Right cardiac atrium (tissue), 5 donors: ENCODE measurements around the gene ITPKA. TPM values are rescaled to one million over a fixed set of nuclear protein-coding genes. Genes with fewer than 3 reads are reported as not detected.
"Not testable (repeated sequence)": the region's sequence is repeated elsewhere in the genome, so short reads cannot be mapped to it uniquely, and the experiment has no call there.

Source experiments
- ATAC-seq, 2 donors: fragments of 200-7000 bp; cut with Tn5 transposase; one replicate each; pipeline versions ENCODE4 v1.8.0 to v1.9.1; 2020; ENCODE audit warnings: moderate library complexity in 2 of 2, mild to moderate bottlenecking in 1 of 2
- DNase-seq, 3 donors: peaks; one replicate each; pipeline ENCODE4 v3.0.0-alpha.2; 2020
- H3K27ac ChIP-seq: one replicate; pipeline ENCODE4 v1.5.1; 2013; ENCODE audit warnings: mild to moderate bottlenecking, low read length, control low read depth, moderate library complexity
- H3K27me3 ChIP-seq: one replicate; pipeline ENCODE4 v1.6.1; 2013; ENCODE audit not compliant: control insufficient read depth, insufficient read depth
- H3K4me1 ChIP-seq: one replicate; pipeline ENCODE4 v1.6.1; 2013; ENCODE audit warnings: low read length; ENCODE audit not compliant: control insufficient read depth, insufficient read depth
- H3K4me3 ChIP-seq: one replicate; pipeline ENCODE4 v1.5.1; 2013; ENCODE audit warnings: low read length, control low read depth
- H3K9me3 ChIP-seq: one replicate; pipeline ENCODE4 v1.6.1; 2013; ENCODE audit warnings: low read length; ENCODE audit not compliant: control insufficient read depth
- WGBS: extraction: QIAGEN DNeasy Blood & Tissue Kit; methylation state at CpG from one replicate; pipeline ENCODE4 v1.1.7; 2013; 5-methylcytosine and 5-hydroxymethylcytosine counted together
- intact Hi-C, 4 donors: fragments of 100-400 bp; cut with DNase I; formaldehyde crosslinking; loops; one replicate each; pipeline versions ENCODE4 v1.11.0 to v1.14.0; 2022 to 2023
- long read RNA-seq, 4 donors: library from polyadenylated mRNA; unstranded; transcript quantifications; one replicate each; pipeline ENCODE4 v2.0.0, GENCODE V29; 2020 to 2021
- polyA plus RNA-seq: library from polyadenylated mRNA; stranded (reverse); fragments of 200-250 nt; gene quantifications from one replicate; pipeline ENCODE4 v1.2.3, GENCODE V29; 2013
- total RNA-seq, 4 donors: library from RNA; stranded (reverse); fragmentation: NEBNext Ultra II Directional; extraction: Animal tissue kit (Norgen Biotek cat#: 25700); gene quantifications; one replicate each; pipeline ENCODE4 v1.2.1, GENCODE V29; 2021
- donor health status: healthy with polysubstance abuse.
- donor health status: DM: no; HTN: yes; CAD: no.
- donor health status: DM: no; HTN: no; CAD: no.
- donor health status: DM: no; HTN: yes; CAD: no; lungs with severe emphysema.
- donor health status: DM: yes; HTN: yes; CAD: no.

The ITPKA gene
- 1 to 10 TPM in 2 of 4 donors, under 1 TPM in 2; 0.36 to 1.4 (median 0.94) TPM for total RNA-seq
- polyA plus RNA-seq = 1.6 TPM
- long read RNA-seq, donor 1, partial matches to known transcripts = 0 of 3 reads
- long read RNA-seq, donor 1, other reads (novel, unspliced or antisense) = 0 of 3 reads
- long read RNA-seq, donor 2, transcript ITPKA-201 (7 exons, 1,824 nt) = major isoform, 6 of 6 reads
- long read RNA-seq, donor 2, partial matches to known transcripts = 0 of 6 reads
- long read RNA-seq, donor 2, other reads (novel, unspliced or antisense) = 0 of 6 reads
- long read RNA-seq, donor 3, partial matches to known transcripts = 0 of 1 reads
- long read RNA-seq, donor 3, other reads (novel, unspliced or antisense) = 0 of 1 reads
- long read RNA-seq, donor 4, partial matches to known transcripts = 0 of 4 reads
- long read RNA-seq, donor 4, other reads (novel, unspliced or antisense) = 0 of 4 reads

GRCh38 chr15:41493205-41493901 is at the start of gene ITPKA:
ITPKA (plus strand) TSS chr15:41493874; CDS start chr15:41493928, 54 bp downstream.
- Histone ChIP-seq H3K4me3 (peak within 1 kb of the TSS; percentile 86), H3K27me3 (no peaks in the 10 kb centered on the region), H3K4me1 (no peaks in the 10 kb centered on the region), H3K9me3 (no peaks in the 10 kb centered on the region), H3K27ac (peak within 1 kb of the TSS; percentile 25)
- peak; percentile 79 to 93 (median 90) for DNase-seq
- intact Hi-C loops = no loop called here
- ATAC-seq = peak; percentile 80 to 86
- WGBS = under 1% methylated on average over 60 of the region's 60 CpGs

DNA sequence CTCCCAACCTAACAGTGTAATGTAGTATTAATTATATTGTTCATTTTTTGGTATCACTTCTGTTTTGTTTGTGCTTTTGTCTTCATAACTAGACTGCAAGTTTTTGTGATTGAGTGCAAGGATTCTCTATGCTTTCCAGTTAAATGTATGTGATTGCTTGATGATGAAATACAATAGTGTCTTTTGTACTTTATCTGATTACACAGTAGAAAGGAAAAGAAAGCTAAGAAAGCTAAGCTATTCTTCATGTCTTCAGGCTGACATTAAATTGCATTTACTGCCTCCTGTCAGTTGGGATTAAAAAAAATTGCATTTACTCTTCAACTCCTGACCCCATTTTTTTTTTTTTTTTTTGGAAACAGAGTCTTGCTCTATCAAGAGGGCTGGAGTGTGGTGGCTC is 48.3 kb upstream of the ITPKA start:
- Histone ChIP-seq H3K27me3 (no peaks in the 10 kb centered on the region), H3K4me1 (no peaks in the 10 kb centered on the region), H3K4me3 (no peak overlapping the region), H3K27ac (no peak overlapping the region), H3K9me3 (no peaks in the 10 kb centered on the region)
- DNase-seq (no peak), ATAC-seq (no peak)
- intact Hi-C loops = no loop called here

- Histone ChIP-seq H3K27me3 (no peaks in the 10 kb centered on the region), H3K4me1 (peaks cover 1% of the 10 kb centered on the region), H3K9me3 (no peaks in the 10 kb centered on the region), H3K4me3 (no peak overlapping the region), H3K27ac (no peak overlapping the region)
- no peak for ATAC-seq
- no peak for DNase-seq
- 74% methylated on average over 4 of the region's 4 CpGs for WGBS
- intact Hi-C loops = no loop called here
Observed at GRCh38 chr15:41462084-41462795, 31.4 kb upstream of the ITPKA start.

DNA sequence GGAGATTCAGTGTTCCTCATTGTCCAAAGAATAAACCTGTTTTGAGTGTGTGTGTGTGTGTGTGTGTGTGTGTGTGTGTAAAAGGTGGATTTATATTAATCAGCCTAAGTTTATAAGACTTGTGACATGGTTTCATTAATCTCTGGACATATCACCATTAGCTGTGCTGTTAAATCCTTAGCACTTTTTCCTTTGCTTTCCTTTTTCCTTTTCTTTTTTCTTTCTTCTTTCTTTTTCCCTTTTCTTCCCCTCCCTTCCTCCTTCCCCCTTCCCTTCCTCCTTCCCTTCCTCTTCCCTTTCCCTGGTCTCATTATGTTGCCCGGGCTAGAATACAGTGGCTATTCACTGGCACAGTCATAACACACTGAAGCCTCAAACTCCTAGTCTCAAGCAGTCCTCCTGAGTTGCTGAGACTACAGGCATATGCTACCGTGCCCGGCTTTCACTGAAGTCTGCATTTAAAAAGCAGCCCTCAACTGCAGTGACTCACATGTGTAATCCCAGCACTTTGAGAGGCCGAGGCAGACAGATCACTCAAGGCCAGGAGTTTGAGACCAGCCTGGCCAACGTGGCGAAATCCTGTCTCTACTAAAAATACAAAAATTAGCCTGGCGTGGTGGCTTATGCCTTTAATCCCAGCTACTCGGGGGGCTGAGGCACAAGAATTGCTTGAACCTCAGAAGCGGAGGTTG is 28.6 kb upstream of the ITPKA start:
- Histone ChIP-seq H3K27ac (no peak overlapping the region), H3K4me1 (peaks cover 1% of the 10 kb centered on the region), H3K4me3 (no peak overlapping the region), H3K9me3 (no peaks in the 10 kb centered on the region), H3K27me3 (no peaks in the 10 kb centered on the region)
- intact Hi-C loops = no loop called here
- DNase-seq = no peak
- no peak for ATAC-seq
- 91% methylated on average over 9 of the region's 9 CpGs for WGBS

- H3K9me3 ChIP-seq = no peaks in the 10 kb centered on the region
- intact Hi-C loops = no loop called here
- no peaks in the 10 kb centered on the region for H3K4me1 ChIP-seq
- H3K27ac ChIP-seq = no peak overlapping the region
- H3K4me3 ChIP-seq = no peak overlapping the region
- H3K27me3 ChIP-seq = no peaks in the 10 kb centered on the region
- WGBS = 76% methylated on average over 8 of the region's 8 CpGs
- no peak for ATAC-seq
- no peak for DNase-seq
Observed at GRCh38 chr15:41465822-41466421, 27.8 kb upstream of the ITPKA start.

DNA sequence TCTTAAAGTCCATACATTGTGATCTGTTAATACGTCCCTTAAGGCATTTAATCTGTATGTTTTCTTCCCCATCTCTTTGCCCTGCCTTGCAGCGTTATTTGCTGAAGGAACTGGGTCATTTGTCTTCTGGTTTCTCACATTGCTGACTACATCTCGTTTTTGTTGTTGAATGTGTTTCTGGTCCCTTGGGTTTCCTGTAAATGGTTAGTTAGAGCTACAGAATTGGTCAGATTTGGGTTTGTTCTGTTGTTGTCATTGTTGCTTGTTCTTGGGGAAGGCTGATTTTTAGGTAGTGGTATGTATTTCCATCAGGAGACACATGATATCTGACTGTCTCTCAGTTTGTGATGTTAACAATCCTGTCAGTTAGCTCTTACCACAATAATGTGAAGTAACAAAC is 27.0 kb upstream of the ITPKA start:
- no peaks in the 10 kb centered on the region for H3K27me3 ChIP-seq
- no peak overlapping the region for H3K27ac ChIP-seq
- ATAC-seq = no peak
- no peaks in the 10 kb centered on the region for H3K9me3 ChIP-seq
- no peak for DNase-seq
- no peak overlapping the region for H3K4me3 ChIP-seq
- no peaks in the 10 kb centered on the region for H3K4me1 ChIP-seq
- WGBS = 68% methylated on average over 3 of the region's 3 CpGs
- intact Hi-C loops = no loop called here

GRCh38 chr15:41469644-41470043 is 24.0 kb upstream of the ITPKA start:
- H3K27me3 ChIP-seq, DNase-seq, H3K4me1 ChIP-seq, ATAC-seq, H3K4me3 ChIP-seq, H3K27ac ChIP-seq, intact Hi-C loops, H3K9me3 ChIP-seq: not testable (repeated sequence)
- WGBS = 97% methylated on average over 6 of the region's 6 CpGs

DNA sequence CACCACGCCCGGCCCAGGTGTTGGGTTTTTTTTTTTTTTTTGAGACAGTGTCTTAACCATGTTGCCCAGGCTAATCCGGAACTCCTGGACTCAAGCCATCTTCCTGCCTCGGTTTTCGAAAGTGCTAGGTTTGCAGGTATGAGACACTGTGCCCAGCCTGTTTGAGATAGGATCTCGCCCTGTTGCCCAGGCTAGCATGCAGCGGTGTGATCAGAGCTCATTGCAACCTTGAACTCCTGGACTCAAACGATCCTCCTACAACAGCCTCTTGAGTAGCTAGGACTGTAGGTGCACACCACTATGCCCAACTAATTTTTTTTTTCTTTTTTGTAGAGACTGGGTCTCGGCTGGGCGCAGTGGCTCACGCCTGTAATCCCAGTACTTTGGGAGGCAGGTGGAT is 20.3 kb upstream of the ITPKA start:
- Histone ChIP-seq H3K9me3 (no peaks in the 10 kb centered on the region), H3K4me3 (no peak overlapping the region), H3K27ac (no peak overlapping the region), H3K27me3 (no peaks in the 10 kb centered on the region), H3K4me1 (no peaks in the 10 kb centered on the region)
- WGBS = 96% methylated on average over 11 of the region's 11 CpGs
- no peak for DNase-seq
- intact Hi-C loops = no loop called here
- ATAC-seq = no peak

DNA sequence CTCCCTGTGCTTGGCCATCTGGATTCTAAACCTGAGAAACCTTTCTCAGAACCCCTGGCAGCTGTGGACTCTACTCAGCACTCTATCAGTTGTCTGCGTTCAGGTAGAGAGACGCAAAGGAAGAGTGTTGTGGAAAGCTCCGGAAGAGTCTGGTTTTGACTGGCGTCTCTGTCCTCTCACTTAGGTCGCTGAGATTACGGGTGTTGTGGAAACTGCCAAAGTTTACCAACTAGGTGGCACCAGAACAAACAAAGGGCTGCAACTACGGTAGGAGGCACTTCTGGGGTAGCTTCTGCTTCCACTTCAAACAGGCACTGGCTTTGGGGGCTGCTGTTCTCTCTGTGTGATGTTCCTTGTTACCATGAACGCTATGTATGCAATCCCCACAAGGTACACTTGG is 19.2 kb upstream of the ITPKA start:
- H3K4me3 ChIP-seq = no peak overlapping the region
- no peaks in the 10 kb centered on the region for H3K9me3 ChIP-seq
- no peak for ATAC-seq
- WGBS = 91% methylated on average over 8 of the region's 8 CpGs
- DNase-seq = no peak
- H3K4me1 ChIP-seq = no peaks in the 10 kb centered on the region
- no peaks in the 10 kb centered on the region for H3K27me3 ChIP-seq
- intact Hi-C loops = no loop called here
- no peak overlapping the region for H3K27ac ChIP-seq

- Histone ChIP-seq H3K4me3 (no peak overlapping the region), H3K27ac (no peak overlapping the region), H3K4me1 (no peaks in the 10 kb centered on the region), H3K9me3 (no peaks in the 10 kb centered on the region), H3K27me3 (no peaks in the 10 kb centered on the region)
- no peak for ATAC-seq
- 79% methylated on average over 2 of the region's 2 CpGs for WGBS
- intact Hi-C loops = no loop called here
- DNase-seq = no peak
Observed at GRCh38 chr15:41474941-41475340, 18.7 kb upstream of the ITPKA start.
